Measurements from ENCODE around the gene OR2T8.

The OR2T8 gene, protein sequence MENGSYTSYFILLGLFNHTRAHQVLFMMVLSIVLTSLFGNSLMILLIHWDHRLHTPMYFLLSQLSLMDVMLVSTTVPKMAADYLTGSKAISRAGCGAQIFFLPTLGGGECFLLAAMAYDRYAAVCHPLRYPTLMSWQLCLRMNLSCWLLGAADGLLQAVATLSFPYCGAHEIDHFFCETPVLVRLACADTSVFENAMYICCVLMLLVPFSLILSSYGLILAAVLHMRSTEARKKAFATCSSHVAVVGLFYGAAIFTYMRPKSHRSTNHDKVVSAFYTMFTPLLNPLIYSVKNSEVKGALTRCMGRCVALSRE

GRCh38 chr1:247919952-247920351, at the start of gene OR2T8:
OR2T8 (plus strand) TSS chr1:247920252; CDS start chr1:247921018, 766 bp downstream.
- no peak for DNase-seq

GRCh38 chr1:247883346-247883745, 36.7 kb upstream of the OR2T8 start:
- DNase-seq: no peak

DNA sequence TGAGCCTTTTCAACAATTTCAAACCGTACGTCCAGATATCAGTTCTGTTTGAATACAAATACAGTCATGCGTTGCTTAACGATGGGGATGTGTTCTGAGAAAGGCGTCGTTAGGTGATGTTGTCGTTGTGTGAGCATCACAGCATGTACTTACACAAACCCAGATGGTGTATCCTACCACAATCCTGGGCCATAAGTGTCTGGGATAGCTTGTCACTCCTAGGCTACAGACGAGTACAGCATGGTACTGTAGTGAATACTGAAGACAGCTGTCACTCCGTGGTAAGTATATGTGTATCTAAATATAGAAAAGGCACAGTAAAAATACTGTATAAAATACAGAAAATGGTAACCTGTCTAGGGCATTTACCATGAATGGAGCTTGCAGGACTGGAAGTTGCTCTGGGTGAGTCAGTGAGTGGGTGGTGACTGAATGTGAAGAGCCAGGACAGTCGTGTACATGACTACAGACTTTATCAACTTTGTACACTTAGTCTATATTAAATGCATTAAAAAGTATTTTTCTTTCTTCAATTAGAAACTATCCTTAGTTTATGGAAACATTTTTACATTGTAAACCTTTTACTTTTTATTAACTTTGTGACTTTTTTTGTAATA, 35.1 kb upstream of the OR2T8 start:
- DNase-seq: no peak

DNA sequence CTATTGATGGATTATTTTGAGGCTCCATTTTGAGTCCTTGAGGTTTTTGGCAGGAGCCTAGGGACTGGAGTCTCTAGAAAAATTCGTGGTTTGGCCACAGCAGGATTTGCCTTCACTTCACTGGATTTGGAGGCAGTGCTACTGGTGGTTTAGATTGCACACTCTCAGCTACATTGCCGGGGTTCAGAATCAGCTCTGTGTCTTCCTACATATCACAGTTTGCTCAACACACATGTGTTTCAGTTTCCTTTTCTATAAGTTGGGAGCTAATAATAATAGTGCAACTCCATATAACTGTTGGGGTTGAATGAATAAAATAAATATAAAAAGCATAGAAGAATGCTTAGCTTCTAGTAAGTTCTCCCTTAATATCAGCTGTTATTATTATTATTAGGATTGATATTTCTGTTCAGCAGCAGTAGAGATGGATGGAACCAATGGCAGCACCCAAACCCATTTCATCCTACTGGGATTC, 24.9 kb upstream of the OR2T8 start, which contains the start of gene OR2W3:
Gene OR2W3 (plus strand): TSS at position 425 of the 475 bp plus-strand sequence. CDS start 0 bp downstream, at position 425.
- DNase-seq: no peak

DNA sequence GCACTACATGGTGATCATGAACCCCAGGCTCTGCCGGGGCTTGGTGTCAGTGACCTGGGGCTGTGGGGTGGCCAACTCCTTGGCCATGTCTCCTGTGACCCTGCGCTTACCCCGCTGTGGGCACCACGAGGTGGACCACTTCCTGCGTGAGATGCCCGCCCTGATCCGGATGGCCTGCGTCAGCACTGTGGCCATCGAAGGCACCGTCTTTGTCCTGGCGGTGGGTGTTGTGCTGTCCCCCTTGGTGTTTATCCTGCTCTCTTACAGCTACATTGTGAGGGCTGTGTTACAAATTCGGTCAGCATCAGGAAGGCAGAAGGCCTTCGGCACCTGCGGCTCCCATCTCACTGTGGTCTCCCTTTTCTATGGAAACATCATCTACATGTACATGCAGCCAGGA, 24.1 kb upstream of the OR2T8 start:
- DNase-seq: no peak

DNA sequence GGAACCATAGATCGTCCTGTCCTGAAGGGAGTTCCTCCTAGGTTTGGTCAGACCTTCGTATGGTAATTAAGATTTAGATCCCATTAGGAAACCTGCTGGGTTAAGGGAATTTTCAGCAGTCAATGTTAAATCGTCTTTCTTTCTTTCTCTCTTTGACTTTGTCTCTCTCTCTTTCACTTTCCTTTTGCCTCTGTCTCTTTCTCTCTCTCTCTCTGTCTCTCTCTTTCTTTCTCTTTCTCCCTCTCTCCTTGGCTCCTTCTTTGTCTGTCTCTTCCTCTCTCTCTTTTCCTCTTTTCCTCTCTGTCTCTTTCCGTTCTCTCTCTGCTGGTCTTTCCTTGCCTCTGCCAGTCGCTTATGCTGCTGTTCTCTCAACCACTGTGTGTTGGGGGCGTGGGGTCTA, 15.9 kb upstream of the OR2T8 start:
- no peak for DNase-seq

GRCh38 chr1:247905181-247905580, 14.9 kb upstream of the OR2T8 start:
- DNase-seq: no peak

DNA sequence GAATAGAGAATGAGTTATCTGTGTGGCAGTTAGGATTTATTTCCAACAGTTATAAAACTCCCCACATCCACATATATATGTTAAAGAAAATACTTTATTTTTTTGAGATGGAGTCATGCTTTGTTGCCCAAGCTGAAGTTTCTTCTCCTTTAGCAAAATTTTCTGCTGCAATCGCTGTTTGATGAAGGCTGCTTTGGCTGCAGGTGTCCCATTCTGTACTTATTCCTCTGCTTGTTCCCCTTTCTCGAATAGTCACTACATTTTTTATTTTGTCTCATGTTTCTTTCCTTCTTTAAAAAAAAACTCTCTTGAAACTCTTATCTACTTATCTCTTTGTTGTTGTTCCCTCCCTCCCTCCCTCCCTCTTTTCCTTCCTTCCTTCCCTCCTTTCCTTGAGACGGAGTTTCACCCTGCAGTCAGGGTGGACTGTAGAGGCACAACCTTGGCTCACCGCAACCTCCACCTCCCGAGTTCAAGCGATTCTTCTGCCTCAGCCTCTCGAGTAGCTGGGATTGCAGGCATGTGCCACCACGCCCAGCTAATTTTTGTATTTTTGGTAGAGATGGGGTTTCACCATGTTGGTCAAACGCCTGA, 14.0 kb upstream of the OR2T8 start:
- DNase-seq: no peak

DNA sequence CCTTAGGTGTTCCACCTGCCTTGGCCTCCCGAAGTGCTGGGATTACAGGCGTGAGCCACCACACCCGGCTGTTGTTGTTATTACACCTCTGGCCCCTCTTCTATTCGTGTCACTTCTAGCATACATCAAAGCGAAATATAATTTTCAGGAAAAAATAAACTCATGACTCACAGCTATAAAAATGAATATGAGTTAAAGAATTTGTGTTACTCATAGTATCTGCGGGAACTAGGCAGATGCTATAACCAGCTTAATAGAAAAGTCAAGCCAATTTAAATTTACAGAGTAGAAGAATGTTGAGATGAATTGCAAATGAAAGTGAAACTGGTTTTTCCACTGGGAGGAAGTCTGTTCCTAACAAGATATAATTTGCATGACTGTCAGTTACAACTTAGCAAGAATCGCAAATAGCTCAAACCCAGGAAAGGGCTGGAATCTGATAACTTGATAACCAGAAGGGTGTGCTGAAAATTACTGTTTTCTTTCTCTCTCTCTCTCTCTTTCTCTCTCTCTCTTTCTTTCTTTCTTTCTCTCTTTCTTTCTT, 13.5 kb upstream of the OR2T8 start:
- no peak for DNase-seq

DNA sequence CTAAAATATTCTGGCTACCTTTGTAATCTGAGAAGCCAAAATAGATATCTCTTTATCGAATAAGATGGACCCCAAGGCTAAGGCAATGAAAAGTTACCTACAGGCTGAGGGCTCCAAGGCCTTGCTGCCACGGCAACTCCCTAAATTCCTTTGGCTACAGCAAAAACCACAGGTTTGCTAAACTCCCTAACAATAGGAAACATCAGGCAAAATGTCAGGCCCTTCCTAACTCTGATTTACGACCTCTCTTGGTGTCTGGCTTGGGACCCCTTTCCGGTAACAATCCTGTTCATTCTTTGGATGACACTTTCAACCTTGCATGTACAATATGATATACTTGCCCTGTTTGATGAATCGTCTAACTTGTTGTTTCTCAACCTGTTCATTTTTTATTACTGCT, 11.3 kb upstream of the OR2T8 start:
- DNase-seq: no peak

- DNase-seq: no peak
Measured at GRCh38 chr1:247913786-247914185, 6.3 kb upstream of the OR2T8 start.

- no peak for DNase-seq
Measured at GRCh38 chr1:247914941-247915662, 5.0 kb upstream of the OR2T8 start.

GRCh38 chr1:247923941-247924340, 3.9 kb downstream of the OR2T8 start:
- no peak for DNase-seq

DNA sequence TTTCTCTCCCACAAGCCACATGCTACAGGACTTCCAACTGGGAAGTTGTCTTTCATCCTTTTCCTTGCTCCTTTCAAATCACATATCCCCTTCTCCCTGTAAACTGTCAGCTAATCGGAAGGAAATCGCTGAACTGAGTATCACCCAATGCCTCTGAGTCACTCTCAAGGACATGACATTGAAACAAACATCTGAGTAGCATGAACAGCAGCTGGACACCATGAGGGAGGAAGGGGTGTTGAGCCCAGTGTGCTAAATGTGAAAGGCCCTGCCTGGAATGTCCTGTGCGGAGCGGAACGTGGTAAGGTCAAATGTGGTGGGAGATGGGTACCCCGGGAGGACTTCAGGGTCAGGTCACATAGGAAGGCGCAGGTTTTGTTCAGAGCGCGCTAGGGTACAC, 4.8 kb downstream of the OR2T8 start, which contains the start of gene OR2AJ1:
Gene OR2AJ1 (plus strand): TSS at position 22 of the 400 bp plus-strand sequence. CDS start 8,880 bp downstream, outside the sequence.
- DNase-seq: no peak

- DNase-seq: no peak
Measured at GRCh38 chr1:247933989-247934388, 13.9 kb downstream of the OR2T8 start.

DNA sequence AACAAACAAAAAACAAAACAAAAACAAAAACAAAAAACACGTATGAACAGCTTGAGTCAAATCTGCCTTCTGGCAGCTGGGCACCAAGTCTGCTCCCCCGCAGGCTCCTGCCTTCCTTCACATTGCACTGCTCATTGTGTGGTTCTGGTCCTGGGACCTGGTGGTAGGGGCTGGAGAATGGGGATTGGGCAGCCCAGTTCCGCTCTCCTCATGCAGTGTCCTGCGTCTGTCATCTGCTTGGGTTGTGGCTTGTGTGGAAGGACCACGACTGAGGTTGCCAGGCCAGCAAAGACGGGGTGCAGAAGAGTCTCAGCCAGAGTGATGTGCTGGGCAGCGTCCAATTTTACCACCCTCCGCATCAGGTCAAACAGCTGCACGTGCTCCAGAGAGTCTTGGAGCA, 15.7 kb downstream of the OR2T8 start:
- no peak for DNase-seq

DNA sequence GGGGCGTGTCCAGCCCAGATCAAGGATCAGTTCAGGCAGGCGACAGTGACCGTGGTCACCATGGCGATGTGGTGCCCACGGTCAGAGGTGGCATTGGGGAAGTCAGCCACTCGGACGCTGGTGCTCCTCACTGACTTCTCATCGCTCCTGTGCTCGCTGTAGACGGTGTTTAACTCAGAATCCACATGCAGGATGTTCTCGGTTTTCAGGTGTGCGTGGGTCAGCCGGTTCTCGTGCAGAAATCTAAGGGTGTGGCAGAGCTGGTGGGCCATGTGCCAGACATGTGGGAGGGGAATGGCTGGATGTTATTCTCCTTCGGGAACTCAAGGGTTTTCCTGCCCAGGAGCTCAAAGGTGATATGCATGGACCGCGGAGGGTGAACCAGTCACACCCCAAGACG, 16.4 kb downstream of the OR2T8 start:
- DNase-seq: no peak

DNA sequence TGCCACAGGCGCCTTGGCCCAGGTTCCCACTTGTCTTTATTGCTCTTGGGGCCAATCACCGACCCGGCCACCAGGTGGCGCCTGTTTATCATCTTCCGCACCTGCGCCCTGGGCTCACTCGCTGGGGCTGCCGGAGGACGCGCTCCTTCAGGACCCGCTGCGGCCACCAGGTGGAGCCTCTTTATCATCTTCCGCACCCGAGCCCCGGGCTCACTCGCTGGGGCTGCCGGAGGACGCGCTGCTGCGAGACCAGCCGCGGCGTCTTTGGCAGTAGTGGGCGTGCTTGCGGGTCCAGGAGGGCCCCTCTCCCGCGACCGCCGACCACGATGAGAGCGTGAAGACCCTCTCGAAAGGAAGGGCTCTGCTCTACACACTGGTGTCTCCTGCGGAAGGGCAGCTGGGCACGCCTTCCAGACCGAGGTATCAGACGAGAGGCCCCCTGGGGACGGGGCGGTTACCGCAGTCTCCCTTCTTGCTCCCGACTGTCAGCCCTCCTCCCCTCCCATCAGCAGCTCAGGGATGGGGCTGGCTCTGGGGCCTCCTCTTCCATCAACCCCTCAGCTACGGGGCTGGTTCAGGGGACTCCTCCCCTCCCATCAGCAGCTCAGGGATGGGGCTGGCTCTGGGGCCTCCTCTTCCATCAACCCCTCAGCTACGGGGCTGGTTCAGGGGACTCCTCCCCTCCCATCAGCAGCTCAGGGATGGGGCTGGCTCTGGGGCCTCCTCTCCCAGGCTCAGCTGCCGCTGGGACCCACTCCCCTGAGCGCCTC, 17.1 kb downstream of the OR2T8 start:
- peak; percentile 48 to 50 for DNase-seq

GRCh38 chr1:247942624-247943023, 22.6 kb downstream of the OR2T8 start:
- no peak for DNase-seq

DNA sequence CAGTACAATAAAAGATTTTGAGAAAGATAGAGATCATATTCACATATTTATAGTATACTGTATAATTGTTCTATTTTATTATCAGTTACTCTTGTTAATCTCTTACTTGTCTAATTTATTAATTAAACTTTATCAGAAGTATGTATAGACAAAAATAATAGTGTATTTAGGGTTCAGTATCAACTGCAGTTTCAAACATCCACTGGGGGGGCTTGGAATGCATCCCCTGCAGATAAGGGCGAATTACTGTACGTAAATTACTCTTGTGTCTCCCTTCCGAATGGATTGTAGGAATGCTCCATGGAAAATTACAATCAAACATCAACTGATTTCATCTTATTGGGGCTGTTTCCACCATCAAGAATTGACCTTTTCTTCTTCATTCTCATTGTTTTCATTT, 28.5 kb downstream of the OR2T8 start, which contains the start of gene OR2L8:
Gene OR2L8 (plus strand): TSS at position 301 of the 400 bp plus-strand sequence. CDS start 0 bp downstream, at position 301.
- no peak for DNase-seq

GRCh38 chr1:247953408-247953807, 33.4 kb downstream of the OR2T8 start:
- DNase-seq: no peak

- no peak for DNase-seq
Measured at GRCh38 chr1:247961791-247962190, 41.7 kb downstream of the OR2T8 start.

All from activated CD4-positive, alpha-beta T cell treated with anti-CD3 and anti-CD28 coated beads, Interleukin-2, amount 50 U/mL, for 4 hours (primary cell).